OCI-LY7 (cell line): ENCODE measurements around the gene ACTN1. TPM values are rescaled to one million over a fixed set of nuclear protein-coding genes. Genes with fewer than 3 reads are reported as not detected.

ENCODE experiments used
- BruUV-seq: library from RNA; stranded (reverse); fragments of 400-500 nt; replicated peaks from 2 replicates; lab custom pipeline; 2021; lab: Mats Ljungman, UMichigan
- CTCF ChIA-PET: fragments of 300-600 bp; sonication (Branson Sonifier 250); formaldehyde crosslinking; loops from one replicate; lab custom pipeline; 2022; ENCODE audit warnings: antibody characterized with exemption; ENCODE audit not compliant: unreplicated experiment; lab: Charles Lee
- POLR2A ChIA-PET: fragments of 300-600 bp; sonication (Branson Sonifier 250); formaldehyde crosslinking; loops from one replicate; lab custom pipeline; 2022; ENCODE audit warnings: antibody characterized with exemption; lab: Charles Lee
- DNase-seq: peaks from one replicate; pipeline ENCODE4 v3.0.0-alpha.2; 2015; ENCODE audit warnings: low spot score
- H2AFZ ChIP-seq: fragments of 200-600 bp; sonication (generic), shearing (Covaris generic); 2 replicates; pipeline ENCODE4 v1.6.1; 2014; ENCODE audit warnings: mild to moderate bottlenecking, antibody characterized with exemption, low read length, moderate library complexity
- H3K27ac ChIP-seq: fragments of 200-600 bp; sonication (generic); 2 replicates; pipeline ENCODE4 v1.5.1; 2014; ENCODE audit warnings: mixed run types, low read depth, mild to moderate bottlenecking, moderate library complexity, low read length, inconsistent platforms; ENCODE audit not compliant: poor library complexity, severe bottlenecking
- H3K36me3 ChIP-seq: fragments of 200-600 bp; sonication (generic); 2 replicates; pipeline ENCODE4 v1.6.1; 2014; ENCODE audit warnings: mild to moderate bottlenecking, antibody characterized with exemption, low read length, moderate library complexity, mixed read lengths; ENCODE audit not compliant: insufficient read depth
- H3K4me1 ChIP-seq: fragments of 200-600 bp; sonication (generic); 2 replicates; pipeline ENCODE4 v1.5.1; 2014; ENCODE audit warnings: mild to moderate bottlenecking, low read length; ENCODE audit not compliant: insufficient read depth, poor library complexity, severe bottlenecking
- H3K4me2 ChIP-seq: fragments of 200-600 bp; sonication (generic); 2 replicates; pipeline ENCODE4 v1.6.1; 2014; ENCODE audit warnings: mild to moderate bottlenecking, low read length
- H3K4me3 ChIP-seq: fragments of 200-600 bp; sonication (generic); 2 replicates; pipeline ENCODE4 v1.5.1; 2014; ENCODE audit warnings: mild to moderate bottlenecking, low read depth, low read length; ENCODE audit not compliant: poor library complexity, severe bottlenecking
- H3K79me2 ChIP-seq: fragments of 200-600 bp; sonication (generic); 2 replicates; pipeline ENCODE4 v1.6.1; 2016; ENCODE audit warnings: low read depth, mild to moderate bottlenecking, low read length, moderate library complexity, mixed read lengths; ENCODE audit not compliant: insufficient read depth
- H3K9me2 ChIP-seq: fragments of 200-600 bp; sonication (generic); 2 replicates; pipeline ENCODE4 v1.6.1; 2016; ENCODE audit warnings: mild to moderate bottlenecking, low read length, mixed read lengths; ENCODE audit not compliant: insufficient read depth
- H3K9me3 ChIP-seq: fragments of 200-600 bp; sonication (generic); 2 replicates; pipeline ENCODE4 v1.6.1; 2014; ENCODE audit warnings: mild to moderate bottlenecking, mixed run types, low read length, mixed read lengths
- H4K20me1 ChIP-seq: fragments of 200-600 bp; sonication (generic); 2 replicates; pipeline ENCODE4 v1.6.1; 2014; ENCODE audit warnings: mild to moderate bottlenecking, antibody characterized with exemption, low read length, moderate library complexity, mixed read lengths; ENCODE audit not compliant: insufficient read depth
- CTCF ChIP-seq: fragments of 200-600 bp; sonication (generic); conservative IDR thresholded peaks from 2 replicates; pipeline ENCODE4 v1.5.1; 2014; ENCODE audit warnings: mild to moderate bottlenecking, antibody characterized with exemption, low read length, moderate library complexity, mixed read lengths
- EZH2phosphoT487 ChIP-seq: fragments of 200-600 bp; sonication (generic); IDR thresholded peaks from 2 replicates; pipeline ENCODE4 v1.6.1; 2018; ENCODE audit warnings: low read depth, borderline replicate concordance, mild to moderate bottlenecking, mixed run types, antibody characterized with exemption, low read length, moderate library complexity, mixed read lengths
- intact Hi-C: fragments of 100-400 bp; cut with micrococcal nuclease; formaldehyde crosslinking; loops from one replicate; pipeline ENCODE4 v1.10.0; 2022; ENCODE audit not compliant: unreplicated experiment
- total RNA-seq, 2 experiments: library from RNA; depleted of rRNA in 1 of 2; stranded (reverse); fragments of >200 nt in 1 of 2; shearing (Covaris generic) in 1 of 2; gene quantifications; 2 replicates each; pipeline ENCODE4 v1.2.3, GENCODE V29; 2014 to 2022

The ACTN1 gene
- total RNA-seq, 2 experiments from 2014 or later, result 0.51 to 1.8 TPM

- no peak overlapping the region for H2AFZ ChIP-seq
- no peaks in the 10 kb centered on the region for H3K79me2 ChIP-seq
- CTCF ChIA-PET, result no interaction called here
Observed at GRCh38 chr14:68948686-68949600, 30.2 kb downstream of the ACTN1 start.

GRCh38 chr14:68947802-68948201 lies 31.3 kb downstream of the ACTN1 start:
- TF ChIP-seq CTCF, result no peak
- no peak for TF ChIP-seq EZH2phosphoT487
- H3K4me2 ChIP-seq, result no peak overlapping the region
- no peak overlapping the region for H3K4me3 ChIP-seq
- H4K20me1 ChIP-seq, result no peaks in the 10 kb centered on the region
- ChIA-PET CTCF (no interaction called here), POLR2A (interaction anchor here (1.0 kb wide), 1 partner anchor 11 kb away, joined by 4 read pairs; no protein-coding TSS in a partner anchor)
- intact Hi-C loops, result no loop called here
- no peak overlapping the region for H2AFZ ChIP-seq
- no peaks in the 10 kb centered on the region for H3K9me3 ChIP-seq
- H3K9me2 ChIP-seq, result no peaks in the 10 kb centered on the region
- H3K4me1 ChIP-seq, result no peaks in the 10 kb centered on the region
- H3K27ac ChIP-seq, result no peak overlapping the region
- no TSS peak for BruUV-seq
- no peaks in the 10 kb centered on the region for H3K36me3 ChIP-seq
- no peak for DNase-seq
- no peaks in the 10 kb centered on the region for H3K79me2 ChIP-seq

More at GRCh38 chr14:68948686-68949600, 30.2 kb downstream of the ACTN1 start:
- DNase-seq, result no peak
- intact Hi-C loops, result no loop called here
- Histone ChIP-seq H3K4me2 (no peak overlapping the region), H3K36me3 (no peaks in the 10 kb centered on the region), H3K4me1 (no peaks in the 10 kb centered on the region), H3K4me3 (no peak overlapping the region), H3K9me3 (no peaks in the 10 kb centered on the region), H4K20me1 (no peaks in the 10 kb centered on the region), H3K27ac (no peak overlapping the region), H3K9me2 (no peaks in the 10 kb centered on the region)
- BruUV-seq, result no TSS peak
- POLR2A ChIA-PET, result no interaction called here
- TF ChIP-seq EZH2phosphoT487, result no peak
- TF ChIP-seq CTCF, result no peak

GRCh38 chr14:68946489-68946822 lies 32.6 kb downstream of the ACTN1 start:
- no peaks in the 10 kb centered on the region for H3K79me2 ChIP-seq
- H3K27ac ChIP-seq, result no peak overlapping the region
- no peak overlapping the region for H3K4me2 ChIP-seq
- intact Hi-C loops, result no loop called here
- ChIA-PET POLR2A (interaction anchor here (0.6 kb wide), 1 partner anchor 64 kb away, joined by 3 read pairs; no protein-coding TSS in a partner anchor), CTCF (no interaction called here)
- H3K4me3 ChIP-seq, result no peak overlapping the region
- H3K9me2 ChIP-seq, result no peaks in the 10 kb centered on the region
- BruUV-seq, result no TSS peak
- no peaks in the 10 kb centered on the region for H3K36me3 ChIP-seq
- H4K20me1 ChIP-seq, result no peaks in the 10 kb centered on the region
- no peak for TF ChIP-seq CTCF
- TF ChIP-seq EZH2phosphoT487, result no peak
- H3K4me1 ChIP-seq, result no peaks in the 10 kb centered on the region
- DNase-seq, result no peak
- H2AFZ ChIP-seq, result no peak overlapping the region
- no peaks in the 10 kb centered on the region for H3K9me3 ChIP-seq
